Breast epithelium (tissue), 3 donors: Measurements from ENCODE around the gene ACOT8.

Source experiments
- POLR2A ChIP-seq: fragments of 450-650 bp; IDR thresholded peaks from one replicate; pipeline ENCODE4 v1.6.1; 2016; ENCODE audit warnings: antibody characterized with exemption, mild to moderate bottlenecking, moderate library complexity
- POLR2AphosphoS5 ChIP-seq, 3 donors: sonication (generic); formaldehyde crosslinking; IDR thresholded peaks; one replicate each; pipeline ENCODE4 v1.6.1; 2017; ENCODE audit warnings: antibody characterized with exemption in 3 of 3
- TF ChIP-seq, protein P1 (sequence below), 3 donors: fragments of 450-650 bp; IDR thresholded peaks; one replicate each; pipeline ENCODE4 v1.5.1; 2016 to 2017; ENCODE audit warnings: antibody characterized with exemption in 3 of 3, mild to moderate bottlenecking in 3 of 3, moderate library complexity in 3 of 3

DNA sequence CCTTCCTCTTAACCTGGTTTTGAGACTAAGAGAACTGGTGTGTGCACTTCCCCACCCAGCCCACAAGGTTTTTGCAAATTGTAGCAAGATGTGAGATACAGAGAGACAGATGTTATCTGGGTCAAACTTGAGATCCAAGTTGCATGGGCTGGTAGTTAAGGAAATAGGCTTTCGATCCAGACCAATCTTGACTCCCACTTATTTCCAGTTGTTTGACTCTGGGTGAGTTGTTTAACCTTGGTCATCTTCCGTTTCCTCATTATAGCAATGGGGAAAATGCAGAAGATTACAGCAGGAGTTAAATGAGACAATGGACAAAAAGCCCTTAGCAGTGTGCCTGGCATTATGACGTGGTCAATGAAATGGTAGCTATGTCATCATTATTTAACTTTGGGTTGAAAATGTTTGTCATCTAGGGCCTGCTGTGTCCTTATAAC lies 21.8 kb downstream of the ACOT8 start:
- TF ChIP-seq POLR2A = no peak
- no peak for TF ChIP-seq POLR2AphosphoS5 (IDR thresholded peaks at IDR 0.05)
- TF ChIP-seq, protein P1, sequence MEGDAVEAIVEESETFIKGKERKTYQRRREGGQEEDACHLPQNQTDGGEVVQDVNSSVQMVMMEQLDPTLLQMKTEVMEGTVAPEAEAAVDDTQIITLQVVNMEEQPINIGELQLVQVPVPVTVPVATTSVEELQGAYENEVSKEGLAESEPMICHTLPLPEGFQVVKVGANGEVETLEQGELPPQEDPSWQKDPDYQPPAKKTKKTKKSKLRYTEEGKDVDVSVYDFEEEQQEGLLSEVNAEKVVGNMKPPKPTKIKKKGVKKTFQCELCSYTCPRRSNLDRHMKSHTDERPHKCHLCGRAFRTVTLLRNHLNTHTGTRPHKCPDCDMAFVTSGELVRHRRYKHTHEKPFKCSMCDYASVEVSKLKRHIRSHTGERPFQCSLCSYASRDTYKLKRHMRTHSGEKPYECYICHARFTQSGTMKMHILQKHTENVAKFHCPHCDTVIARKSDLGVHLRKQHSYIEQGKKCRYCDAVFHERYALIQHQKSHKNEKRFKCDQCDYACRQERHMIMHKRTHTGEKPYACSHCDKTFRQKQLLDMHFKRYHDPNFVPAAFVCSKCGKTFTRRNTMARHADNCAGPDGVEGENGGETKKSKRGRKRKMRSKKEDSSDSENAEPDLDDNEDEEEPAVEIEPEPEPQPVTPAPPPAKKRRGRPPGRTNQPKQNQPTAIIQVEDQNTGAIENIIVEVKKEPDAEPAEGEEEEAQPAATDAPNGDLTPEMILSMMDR (IDR thresholded peaks at IDR 0.05) = no peak
